H9 (cell line): ENCODE measurements around the gene KIAA1328. TPM values are rescaled to one million over a fixed set of nuclear protein-coding genes. Genes with fewer than 3 reads are reported as not detected.

Experiments
- DNase-seq: peaks from one replicate; pipeline ENCODE4 v3.0.0-alpha.2; 2017
- H2AFZ ChIP-seq: one replicate; pipeline ENCODE4 v1.6.1; 2013; ENCODE audit warnings: mild to moderate bottlenecking, low read length, control low read depth, moderate library complexity
- H2AK5ac ChIP-seq: 2 replicates; pipeline ENCODE4 v1.6.1; 2013; ENCODE audit warnings: low read length, control low read depth, mixed read lengths; ENCODE audit not compliant: insufficient read length
- H2BK120ac ChIP-seq: one replicate; pipeline ENCODE4 v1.6.1; 2013; ENCODE audit warnings: low read depth, mild to moderate bottlenecking, low read length, control low read depth, inconsistent platforms; ENCODE audit not compliant: poor library complexity, severe bottlenecking
- H2BK12ac ChIP-seq: 2 replicates; pipeline ENCODE4 v1.6.1; 2013; ENCODE audit warnings: low read length, control low read depth, mixed read lengths, low read depth; ENCODE audit not compliant: insufficient read length
- H2BK15ac ChIP-seq: 2 replicates; pipeline ENCODE4 v1.6.1; 2013; ENCODE audit warnings: low read depth, low read length, control low read depth
- H2BK20ac ChIP-seq: one replicate; pipeline ENCODE4 v1.6.1; 2013; ENCODE audit warnings: low read depth, mild to moderate bottlenecking, low read length, control low read depth, inconsistent platforms; ENCODE audit not compliant: poor library complexity, severe bottlenecking
- H2BK5ac ChIP-seq: 2 replicates; pipeline ENCODE4 v1.6.1; 2013; ENCODE audit warnings: low read length, control low read depth, mixed read lengths; ENCODE audit not compliant: insufficient read length
- H3K14ac ChIP-seq: 2 replicates; pipeline ENCODE4 v1.6.1; 2013; ENCODE audit warnings: low read length, control low read depth; ENCODE audit not compliant: insufficient read depth
- H3K18ac ChIP-seq: 2 replicates; pipeline ENCODE4 v1.6.1; 2013; ENCODE audit warnings: low read depth, mild to moderate bottlenecking, mixed read lengths, low read length, control low read depth; ENCODE audit not compliant: insufficient read length
- H3K23ac ChIP-seq: 2 replicates; pipeline ENCODE4 v1.6.1; 2013; ENCODE audit warnings: low read length, control low read depth, mixed read lengths, low read depth; ENCODE audit not compliant: insufficient read length
- H3K23me2 ChIP-seq: 2 replicates; pipeline ENCODE4 v1.6.1; 2013; ENCODE audit warnings: low read depth, mild to moderate bottlenecking, mixed read lengths, low read length, control low read depth; ENCODE audit not compliant: insufficient read length, poor library complexity, severe bottlenecking
- H3K27ac ChIP-seq: 2 replicates; pipeline ENCODE4 v1.5.1; 2013; ENCODE audit warnings: low read length, control low read depth, mixed read lengths, low read depth; ENCODE audit not compliant: insufficient read length
- H3K27me3 ChIP-seq: 2 replicates; pipeline ENCODE4 v1.6.1; 2013; ENCODE audit warnings: low read length, control low read depth, inconsistent platforms; ENCODE audit not compliant: insufficient read depth
- H3K4ac ChIP-seq: 2 replicates; pipeline ENCODE4 v1.6.1; 2013; ENCODE audit warnings: low read depth, mild to moderate bottlenecking, control low read depth, inconsistent platforms, low read length, moderate library complexity
- H3K4me1 ChIP-seq: 2 replicates; pipeline ENCODE4 v1.6.1; 2013; ENCODE audit warnings: low read length, control low read depth, inconsistent platforms; ENCODE audit not compliant: insufficient read depth
- H3K4me2 ChIP-seq: 2 replicates; pipeline ENCODE4 v1.6.1; 2013; ENCODE audit warnings: low read length, control low read depth, mixed read lengths; ENCODE audit not compliant: insufficient read length, insufficient read depth
- H3K56ac ChIP-seq: 2 replicates; pipeline ENCODE4 v1.6.1; 2013; ENCODE audit warnings: low read depth, mild to moderate bottlenecking, mixed read lengths, low read length, control low read depth; ENCODE audit not compliant: insufficient read length
- H3K79me1 ChIP-seq: 2 replicates; pipeline ENCODE4 v1.6.1; 2013; ENCODE audit warnings: low read depth, mild to moderate bottlenecking, moderate library complexity, low read length, control low read depth, inconsistent platforms; ENCODE audit not compliant: insufficient read depth, poor library complexity, severe bottlenecking
- H3K79me2 ChIP-seq: 2 replicates; pipeline ENCODE4 v1.6.1; 2013; ENCODE audit warnings: low read length, control low read depth, inconsistent platforms; ENCODE audit not compliant: insufficient read depth
- H3K9ac ChIP-seq: 2 replicates; pipeline ENCODE4 v1.6.1; 2013; ENCODE audit warnings: low read length, control low read depth, mixed read lengths; ENCODE audit not compliant: insufficient read length; ENCODE audit errors: extremely low read depth
- H3K9me3 ChIP-seq: one replicate; pipeline ENCODE4 v1.6.1; 2013; ENCODE audit warnings: low read depth, low read length, inconsistent platforms; ENCODE audit not compliant: control insufficient read depth
- H3T11ph ChIP-seq: one replicate; pipeline ENCODE4 v1.6.1; 2013; ENCODE audit warnings: mild to moderate bottlenecking, low read length, control low read depth, inconsistent platforms
- H4K20me1 ChIP-seq: one replicate; pipeline ENCODE4 v1.6.1; 2013; ENCODE audit not compliant: control insufficient read depth, insufficient read length, insufficient read depth
- H4K5ac ChIP-seq: 2 replicates; pipeline ENCODE4 v1.6.1; 2013; ENCODE audit warnings: low read depth, mild to moderate bottlenecking, mixed read lengths, low read length, control low read depth; ENCODE audit not compliant: insufficient read length
- H4K8ac ChIP-seq: replicated peaks from 2 replicates; pipeline ENCODE4 v1.6.1; 2013; ENCODE audit warnings: low read length, control low read depth, mixed read lengths, low read depth; ENCODE audit not compliant: insufficient read length
- H4K91ac ChIP-seq: 2 replicates; pipeline ENCODE4 v1.6.1; 2013; ENCODE audit warnings: low read depth, mild to moderate bottlenecking, moderate library complexity, mixed read lengths, low read length, control low read depth; ENCODE audit not compliant: insufficient read length
- H3K27ac Mint-ChIP-seq, 3 experiments: 2 replicates in 2 of 3; 3 replicates in 1 of 3; pipeline ENCODE4 v1.8.0; 2020 to 2021; ENCODE audit warnings: mixed read lengths in 3 of 3, mild to moderate bottlenecking in 1 of 3, moderate library complexity in 1 of 3
- H3K27me3 Mint-ChIP-seq: 2 replicates; pipeline ENCODE4 v1.8.0; 2021; ENCODE audit warnings: low read depth, mild to moderate bottlenecking, moderate library complexity, mixed read lengths
- H3K36me3 Mint-ChIP-seq, 3 experiments: 2 replicates in 2 of 3; 3 replicates in 1 of 3; pipeline ENCODE4 v1.8.0; 2020 to 2021; ENCODE audit warnings: low read depth in 3 of 3, mixed read lengths in 3 of 3; ENCODE audit not compliant: insufficient read depth in 1 of 3
- H3K4me1 Mint-ChIP-seq, 2 experiments: 2 replicates each; pipeline ENCODE4 v1.8.0; 2020; ENCODE audit warnings: mixed read lengths in 2 of 2
- H3K4me3 Mint-ChIP-seq, 2 experiments: 2 replicates in 1 of 2; 3 replicates in 1 of 2; pipeline ENCODE4 v1.8.0; 2020 to 2021; ENCODE audit warnings: mild to moderate bottlenecking in 2 of 2, mixed read lengths in 2 of 2, moderate library complexity in 1 of 2
- H3K9me3 Mint-ChIP-seq, 2 experiments: 2 replicates in 1 of 2; 3 replicates in 1 of 2; pipeline ENCODE4 v1.8.0; 2020; ENCODE audit warnings: mild to moderate bottlenecking in 2 of 2, mixed read lengths in 2 of 2, moderate library complexity in 1 of 2
- CTCF ChIP-seq: fragments of 200-600 bp; sonication (generic); conservative IDR thresholded peaks from 3 replicates; pipeline ENCODE4 v1.8.0; 2021; ENCODE audit warnings: antibody characterized with exemption, mild to moderate bottlenecking
- total RNA-seq: library from RNA; stranded (reverse); gene quantifications from 2 replicates; pipeline ENCODE4 v1.2.1, GENCODE V29; 2021

The KIAA1328 gene
- total RNA-seq, 1 experiment from 2014 or later = 4.9 TPM

DNA sequence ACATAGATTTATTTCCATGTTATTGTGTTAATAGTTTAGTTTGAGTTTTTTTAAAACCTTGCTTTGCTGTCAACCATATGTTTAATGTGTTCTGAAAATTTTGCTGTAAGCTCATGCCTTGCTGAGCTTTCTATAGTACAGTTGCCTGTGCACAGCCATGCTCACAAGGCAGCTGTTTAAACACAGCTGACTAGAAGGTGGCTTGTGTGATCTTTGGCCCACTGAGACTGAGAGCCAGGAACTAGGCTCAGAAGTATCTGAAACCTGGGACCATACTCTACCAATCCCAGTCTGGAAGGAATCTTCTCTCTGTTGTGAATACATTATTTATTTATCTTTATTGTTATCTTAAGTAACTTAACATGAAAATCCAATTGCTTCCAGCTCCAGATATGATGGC, 350.5 kb downstream of the KIAA1328 start:
- no peak overlapping the region for H2AFZ ChIP-seq
- H3K18ac ChIP-seq = no peak overlapping the region
- H2BK5ac ChIP-seq = no peak overlapping the region
- H3K36me3 Mint-ChIP-seq = peaks cover 4 to 8% (median 5%) of the 10 kb centered on the region in 3 experiments; a peak in 3 of 7 replicates
- H3K4me1 ChIP-seq = peaks cover 6% of the 10 kb centered on the region; the same call in 1 of the 2 replicates
- no peak for DNase-seq
- H2BK12ac ChIP-seq = no peak overlapping the region
- no peaks in the 10 kb centered on the region for H3K79me2 ChIP-seq
- no peaks in the 10 kb centered on the region for H3K23me2 ChIP-seq
- no peaks in the 10 kb centered on the region for H3K9me3 ChIP-seq
- no peaks in the 10 kb centered on the region for H3K27me3 ChIP-seq
- H3K27me3 Mint-ChIP-seq = no peaks in the 10 kb centered on the region
- no peak overlapping the region for H2AK5ac ChIP-seq
- no peak overlapping the region for H3K4me2 ChIP-seq
- peaks cover 28 to 39% of the 10 kb centered on the region in 2 experiments for H3K4me1 Mint-ChIP-seq
- H4K8ac ChIP-seq = no peak overlapping the region
- no peaks in the 10 kb centered on the region for H3K79me1 ChIP-seq
- no peak overlapping the region for H4K5ac ChIP-seq
- H3K9ac ChIP-seq = no peak overlapping the region
- no peak overlapping the region for H3K27ac ChIP-seq
- no peak overlapping the region for H2BK15ac ChIP-seq
- H4K91ac ChIP-seq = no peak overlapping the region
- H2BK20ac ChIP-seq = no peak overlapping the region
- TF ChIP-seq CTCF = no peak
- H3K56ac ChIP-seq = no peak overlapping the region
- H2BK120ac ChIP-seq = no peak overlapping the region
- no peak overlapping the region; a peak in 1 of 7 replicates for H3K27ac Mint-ChIP-seq
- no peaks in the 10 kb centered on the region; a peak in 1 of 5 replicates for H3K9me3 Mint-ChIP-seq
- H3K23ac ChIP-seq = no peak overlapping the region
- H3K4ac ChIP-seq = no peak overlapping the region
- H4K20me1 ChIP-seq = no peaks in the 10 kb centered on the region
- H3T11ph ChIP-seq = no peak overlapping the region
- no peak overlapping the region for H3K14ac ChIP-seq
- no peak overlapping the region for H3K4me3 Mint-ChIP-seq
